HG03439 (cell line): ENCODE results near the gene PRAMEF20.
"Not testable (repeated sequence)": the region's sequence is repeated elsewhere in the genome, so short reads cannot be mapped to it uniquely, and the experiment has no call there.

ENCODE experiments used
- ATAC-seq: cut with Tn5 transposase; IDR thresholded peaks from one replicate; pipeline ENCODE4 v1.9.1; 2021; ENCODE audit warnings: mild to moderate bottlenecking, moderate library complexity; ENCODE audit not compliant: unreplicated experiment

PRAMEF20 gene

DNA sequence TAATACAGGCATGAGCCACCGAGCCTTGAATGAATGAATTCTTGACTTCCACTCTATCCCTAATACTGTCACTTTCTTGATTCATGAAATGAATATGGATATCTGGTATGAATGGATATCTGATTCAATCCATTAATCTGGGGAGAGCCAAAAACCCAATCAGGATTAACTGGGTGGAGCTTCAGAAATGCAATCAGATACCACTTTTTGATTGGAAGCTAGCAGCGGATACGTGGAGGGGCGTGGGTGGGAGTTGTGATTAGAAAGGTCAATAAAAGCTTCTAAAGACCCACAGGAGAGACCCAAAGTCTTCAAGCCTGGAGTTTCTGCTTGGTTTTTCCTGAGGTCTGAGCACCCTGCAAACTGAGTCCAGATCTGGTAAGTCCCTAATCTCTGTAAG, at the start of gene PRAMEF20:
Gene PRAMEF20 (plus strand): TSS at position 301 of the 400 bp plus-strand sequence. CDS start 5,905 bp downstream, outside the sequence.
- not testable (repeated sequence) for ATAC-seq

DNA sequence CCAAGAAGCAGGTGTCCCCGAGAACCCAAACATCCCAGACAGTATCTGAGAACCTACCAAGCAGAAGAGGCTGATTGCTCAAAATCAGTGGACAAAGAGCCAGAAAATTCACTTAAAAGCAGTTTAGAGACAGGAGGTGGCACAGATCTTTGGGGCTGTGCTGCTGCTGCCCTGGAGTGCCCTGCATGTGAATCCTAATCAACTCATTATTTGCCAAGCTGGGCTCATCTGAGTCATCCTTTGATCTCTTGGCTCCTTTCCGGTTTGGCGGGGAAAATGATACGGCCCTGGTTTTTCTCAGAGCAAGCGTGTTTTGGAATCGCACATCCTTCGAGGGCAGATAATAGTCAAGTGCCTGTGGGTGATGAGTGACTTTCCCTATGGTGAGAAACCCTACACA, 47.9 kb upstream of the PRAMEF20 start:
- not testable (repeated sequence) for ATAC-seq

DNA sequence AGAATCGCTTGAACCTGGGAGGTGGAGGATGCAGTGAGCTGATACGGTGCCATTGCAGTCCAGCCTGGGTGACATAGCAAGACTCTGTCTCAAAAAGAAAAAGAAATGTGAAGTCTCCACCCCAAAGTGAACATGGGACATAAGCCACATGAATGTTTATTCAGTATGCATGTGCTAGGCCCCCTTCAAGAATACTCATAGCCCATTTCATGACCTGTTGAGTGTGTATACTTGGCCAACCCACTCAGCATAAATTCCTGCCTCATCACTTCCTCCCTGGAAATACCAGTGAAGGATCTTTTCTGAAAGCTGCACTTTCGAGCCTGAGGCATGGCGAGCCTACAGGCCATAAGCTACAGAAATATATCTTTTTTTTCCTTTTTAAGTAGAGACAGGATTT, 45.3 kb upstream of the PRAMEF20 start:
- not testable (repeated sequence) for ATAC-seq

GRCh38 chr1:13366536-13366935, 43.7 kb upstream of the PRAMEF20 start:
- not testable (repeated sequence) for ATAC-seq

GRCh38 chr1:13368544-13368943, 41.7 kb upstream of the PRAMEF20 start:
- ATAC-seq = not testable (repeated sequence)

DNA sequence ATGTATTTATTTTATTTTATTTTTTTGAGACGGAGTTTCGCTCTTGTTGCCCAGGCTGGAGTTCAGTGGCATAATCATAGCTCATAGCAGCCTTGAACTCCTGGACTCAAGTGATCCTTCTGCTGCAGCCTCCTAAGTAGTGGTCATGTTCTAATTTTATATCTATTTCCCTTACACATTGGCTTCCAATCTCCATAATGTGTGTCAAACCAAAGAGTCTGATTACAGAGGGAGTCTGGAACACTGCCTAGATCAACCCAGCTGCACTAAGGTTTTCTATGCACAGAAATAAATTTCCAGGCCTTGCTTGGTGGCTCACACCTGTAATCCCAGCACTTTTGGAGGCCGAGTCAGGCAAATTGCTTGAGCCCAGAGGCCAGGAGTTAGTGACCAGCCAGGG, 31.3 kb upstream of the PRAMEF20 start:
- not testable (repeated sequence) for ATAC-seq

DNA sequence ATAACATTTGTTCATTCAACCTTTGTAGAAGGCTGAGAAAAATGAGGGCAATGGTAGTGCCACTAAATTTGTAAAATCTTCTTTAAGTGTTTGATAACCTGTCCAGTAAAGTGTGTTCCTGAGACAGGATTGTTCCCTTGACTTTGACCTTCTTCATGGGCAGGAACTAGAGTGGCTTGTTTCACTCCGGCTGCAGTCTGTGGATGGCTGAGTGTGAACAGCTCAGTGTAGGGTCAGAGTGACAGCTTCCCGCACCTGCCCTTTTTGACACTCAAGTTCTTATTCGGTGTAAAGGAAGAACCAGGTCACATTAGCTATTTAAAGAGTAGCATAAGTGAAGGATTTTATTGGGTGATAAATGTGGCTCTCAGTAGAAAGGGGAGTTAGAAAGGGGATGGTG, 29.9 kb upstream of the PRAMEF20 start:
- ATAC-seq = not testable (repeated sequence)

GRCh38 chr1:13389332-13389731, 20.9 kb upstream of the PRAMEF20 start, which contains the start of gene PRAMEF17:
PRAMEF17 (plus strand) TSS chr1:13389632; CDS start chr1:13389658, 26 bp downstream.
- not testable (repeated sequence) for ATAC-seq

DNA sequence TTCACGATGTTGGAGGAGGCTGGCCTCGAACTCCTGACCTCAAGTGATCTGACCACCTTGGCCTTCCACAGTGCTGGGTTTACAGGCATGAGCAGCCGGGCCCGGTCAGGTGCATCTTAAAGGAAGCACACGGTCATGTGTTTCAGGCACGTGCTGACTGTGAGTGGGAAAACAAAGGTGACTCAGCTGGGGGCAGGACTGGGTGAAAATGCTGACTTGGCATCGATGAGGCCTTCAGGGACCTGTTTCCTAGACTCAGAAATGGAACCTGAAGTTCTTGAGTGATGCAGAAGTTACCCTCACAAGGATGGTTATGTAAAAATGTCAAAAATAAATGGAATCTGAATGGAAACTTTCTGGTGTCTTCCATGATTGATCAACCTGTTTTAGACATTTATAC, 17.2 kb upstream of the PRAMEF20 start:
- ATAC-seq = not testable (repeated sequence)

DNA sequence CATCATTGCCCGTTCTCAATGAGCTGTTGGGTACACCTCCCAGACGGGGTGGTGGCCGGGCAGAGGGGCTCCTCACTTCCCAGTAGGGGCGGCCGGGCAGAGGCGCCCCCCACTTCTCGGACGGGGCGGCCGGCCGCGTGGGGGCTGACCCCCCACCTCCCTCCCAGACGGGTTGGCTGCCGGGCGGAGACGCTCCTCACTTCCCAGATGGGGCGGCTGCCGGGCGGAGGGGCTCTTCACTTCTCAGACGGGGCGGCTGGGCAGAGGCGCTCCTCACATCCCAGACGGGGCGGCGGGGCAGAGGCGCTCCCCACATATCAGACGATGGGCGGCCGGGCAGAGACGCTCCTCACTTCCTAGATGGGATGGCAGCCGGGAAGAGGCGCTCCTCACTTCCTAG, 15.5 kb upstream of the PRAMEF20 start:
- ATAC-seq = not testable (repeated sequence)

- not testable (repeated sequence) for ATAC-seq
These were observed 14.9 kb upstream of the PRAMEF20 start for GRCh38 chr1:13395311-13395710.

- ATAC-seq = no peak
These were observed 2.4 kb upstream of the PRAMEF20 start for GRCh38 chr1:13407811-13408210.

DNA sequence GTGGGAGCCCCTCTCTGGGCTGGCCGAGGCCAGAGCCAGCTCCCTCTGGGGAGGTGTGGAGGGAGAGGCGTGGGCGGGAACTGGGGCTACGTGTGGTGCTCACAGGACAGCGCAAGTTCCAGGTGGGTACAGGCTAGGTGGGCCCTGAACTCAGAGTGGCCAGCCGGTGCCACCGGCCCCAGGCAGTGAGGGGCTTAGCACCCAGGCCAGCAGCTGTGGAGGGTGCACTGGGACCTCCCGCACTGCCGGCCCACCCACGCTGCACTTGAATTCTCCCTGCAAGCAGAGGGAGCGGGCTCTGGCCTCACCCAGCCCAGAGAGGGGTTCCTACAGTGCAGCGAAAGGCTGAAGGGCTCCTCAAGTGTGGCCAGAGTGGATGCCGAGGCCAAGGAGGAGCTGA, 20.2 kb downstream of the PRAMEF20 start:
- no peak for ATAC-seq

- no peak for ATAC-seq
These were observed 22.0 kb downstream of the PRAMEF20 start for GRCh38 chr1:13432251-13432650.

DNA sequence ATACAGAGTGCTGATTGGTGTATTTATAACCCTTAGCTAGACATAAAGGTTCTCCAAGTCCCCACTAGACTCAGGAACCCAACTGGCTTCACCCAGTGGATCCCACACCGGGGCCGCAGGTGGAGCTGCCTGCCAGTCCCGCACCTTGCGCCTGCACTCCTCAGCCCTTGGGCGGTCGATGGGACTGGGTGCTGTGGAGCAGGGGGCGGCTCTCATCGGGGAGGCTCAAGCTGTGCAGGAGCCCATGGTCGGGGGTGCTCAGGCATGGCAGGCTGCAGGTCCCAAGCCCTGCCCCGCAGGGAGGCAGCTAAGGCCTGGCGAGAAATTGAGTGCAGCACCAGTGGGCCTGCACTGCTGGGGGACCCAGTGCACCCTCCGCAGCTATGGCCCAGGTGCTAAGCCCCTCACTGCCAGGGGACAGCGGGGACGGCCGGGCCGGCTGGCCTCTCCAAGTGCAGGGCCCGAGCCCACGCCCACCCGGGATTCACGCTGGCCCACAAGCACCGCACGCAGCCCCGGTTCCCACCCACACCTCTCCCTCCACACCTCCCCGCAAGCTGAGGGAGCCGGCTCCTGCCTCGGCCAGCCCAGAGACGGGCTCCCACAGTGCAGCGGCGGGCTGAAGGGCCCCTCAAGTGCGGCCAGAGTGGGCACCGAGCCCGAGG, 23.6 kb downstream of the PRAMEF20 start:
- not testable (repeated sequence) for ATAC-seq

DNA sequence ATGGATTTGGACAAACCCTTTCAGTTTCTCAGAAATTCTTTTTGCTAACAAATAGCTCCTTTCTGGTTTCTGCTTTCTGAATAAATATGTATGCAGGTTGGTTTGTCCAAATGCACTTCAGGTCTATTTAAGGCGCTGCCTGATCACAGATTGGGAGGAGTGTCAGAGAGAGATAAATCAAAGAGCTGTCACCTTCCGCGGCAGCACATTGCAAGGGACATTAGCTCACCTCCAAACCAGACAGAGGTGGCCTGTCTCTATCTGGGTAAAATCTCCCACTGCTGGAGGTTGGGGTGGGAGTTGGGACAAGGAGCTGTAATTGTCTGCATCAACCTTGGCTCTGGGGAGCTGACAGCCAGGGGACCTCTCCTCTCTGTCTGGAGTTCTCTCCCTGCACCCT, 25.2 kb downstream of the PRAMEF20 start:
- no peak for ATAC-seq

DNA sequence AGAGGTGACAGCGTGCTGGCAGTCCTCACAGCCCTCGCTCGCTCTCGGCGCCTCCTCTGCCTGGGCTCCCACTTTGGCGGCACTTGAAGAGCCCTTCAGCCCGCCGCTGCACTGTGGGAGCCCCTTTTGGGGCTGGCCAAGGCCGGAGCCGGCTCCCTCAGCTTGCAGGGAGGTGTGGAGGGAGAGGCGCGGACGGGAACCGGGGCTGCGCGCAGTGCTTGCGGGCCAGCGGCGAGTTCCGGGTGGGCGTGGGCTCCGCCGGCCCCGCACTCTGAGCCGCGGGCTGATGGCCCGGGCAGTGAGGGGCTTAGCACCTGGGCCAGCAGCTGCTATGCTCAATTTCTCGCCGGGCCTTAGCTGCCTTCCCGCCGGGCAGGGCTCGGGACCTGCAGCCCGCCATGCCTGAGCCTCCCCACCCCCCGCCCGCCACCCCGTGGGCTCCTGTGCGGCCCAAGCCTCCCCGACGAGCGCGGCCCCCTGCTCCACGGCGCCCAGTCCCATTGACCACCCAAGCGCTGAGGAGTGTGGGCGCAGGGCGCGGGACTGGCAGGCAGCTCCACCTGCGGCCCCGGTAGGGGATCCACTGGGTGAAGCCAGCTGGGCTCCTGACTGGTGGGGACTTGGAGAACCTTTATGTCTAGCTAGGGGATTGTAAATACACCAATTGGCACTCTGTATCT, 29.0 kb downstream of the PRAMEF20 start:
- not testable (repeated sequence) for ATAC-seq

- ATAC-seq = no peak
These were observed 33.2 kb downstream of the PRAMEF20 start for GRCh38 chr1:13443335-13443979.

DNA sequence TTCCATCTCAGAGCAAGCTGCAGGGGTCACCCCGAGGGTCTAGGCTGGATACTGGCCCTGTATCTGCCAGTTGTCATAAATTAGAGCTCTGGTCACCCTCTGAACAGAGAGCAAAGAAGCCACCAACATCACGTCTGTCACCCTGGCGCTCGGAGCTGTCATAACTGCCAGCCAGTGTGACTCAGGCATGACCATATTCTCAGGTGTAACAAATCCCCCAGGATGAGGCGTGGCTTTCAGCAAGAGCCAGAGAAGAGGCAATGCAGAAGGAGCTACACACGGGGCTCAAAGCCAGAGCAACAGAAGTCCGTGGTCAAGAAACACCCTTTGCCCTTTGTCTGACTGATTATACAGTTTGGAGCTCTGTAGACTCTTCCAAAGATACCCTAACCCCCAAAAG, 40.0 kb downstream of the PRAMEF20 start:
- no peak for ATAC-seq

DNA sequence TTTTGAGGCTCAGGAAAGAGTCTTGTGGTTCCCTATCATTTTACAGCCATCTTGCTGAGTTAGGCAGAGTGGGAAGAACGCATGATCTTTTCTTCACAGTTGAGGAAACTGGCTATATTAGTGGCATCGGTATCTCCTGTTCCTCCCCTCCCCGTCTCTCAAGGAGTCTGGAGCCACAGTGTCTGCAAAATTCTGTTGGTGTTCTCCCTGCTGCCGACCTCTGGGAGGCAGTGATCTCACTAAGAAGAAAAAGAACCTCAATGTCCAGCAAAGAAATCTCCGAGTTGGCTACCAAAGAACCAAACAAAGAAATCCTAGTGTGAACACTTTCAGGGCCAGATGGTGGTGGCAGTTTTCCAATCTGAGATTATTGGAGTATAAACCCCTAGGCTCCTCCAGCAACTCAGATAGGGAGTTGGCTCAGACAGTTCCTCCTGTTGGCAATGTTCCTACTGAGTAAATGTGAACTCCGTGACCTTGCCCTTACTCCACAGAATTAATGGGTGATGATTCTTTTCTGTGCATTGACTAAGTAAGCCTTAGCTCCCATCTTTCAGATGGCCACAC, 41.2 kb downstream of the PRAMEF20 start:
- ATAC-seq = no peak

DNA sequence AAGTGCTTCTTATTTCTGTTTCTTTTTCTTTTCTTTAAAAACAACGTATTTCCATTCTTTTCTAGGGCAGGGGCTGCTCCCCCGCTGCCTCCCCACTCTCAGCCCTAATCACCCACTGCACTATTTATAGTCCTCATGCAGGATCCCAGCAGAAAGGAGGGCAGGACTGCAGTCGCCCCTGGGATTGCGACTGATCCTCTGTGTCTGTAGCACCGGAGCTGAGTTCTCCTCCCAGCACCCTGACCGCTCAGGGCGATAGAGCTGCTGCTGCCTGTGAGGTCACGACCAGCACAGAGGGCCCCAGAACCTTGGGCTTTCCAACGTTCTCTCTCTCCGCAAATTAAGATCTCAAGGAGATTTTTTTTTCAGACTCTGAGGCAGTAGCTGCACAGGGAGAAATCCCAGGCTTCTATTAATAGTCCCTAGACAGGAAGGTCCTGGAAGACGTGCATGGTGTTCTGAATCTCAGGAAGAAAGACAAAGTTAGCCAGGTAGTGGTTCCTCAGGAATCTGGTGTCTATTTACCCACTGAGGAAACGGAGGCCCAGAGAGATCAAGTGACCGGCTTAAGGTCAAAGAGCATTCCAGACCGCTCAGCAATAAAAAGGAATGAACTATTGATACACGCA, 46.8 kb downstream of the PRAMEF20 start:
- no peak for ATAC-seq
